GM21367 (cell line): ENCODE measurements around the gene PITX1.

Experiments used
- ATAC-seq: cut with Tn5 transposase; IDR thresholded peaks from one replicate; pipeline ENCODE4 v1.9.1; 2021; ENCODE audit not compliant: unreplicated experiment

Gene PITX1

DNA sequence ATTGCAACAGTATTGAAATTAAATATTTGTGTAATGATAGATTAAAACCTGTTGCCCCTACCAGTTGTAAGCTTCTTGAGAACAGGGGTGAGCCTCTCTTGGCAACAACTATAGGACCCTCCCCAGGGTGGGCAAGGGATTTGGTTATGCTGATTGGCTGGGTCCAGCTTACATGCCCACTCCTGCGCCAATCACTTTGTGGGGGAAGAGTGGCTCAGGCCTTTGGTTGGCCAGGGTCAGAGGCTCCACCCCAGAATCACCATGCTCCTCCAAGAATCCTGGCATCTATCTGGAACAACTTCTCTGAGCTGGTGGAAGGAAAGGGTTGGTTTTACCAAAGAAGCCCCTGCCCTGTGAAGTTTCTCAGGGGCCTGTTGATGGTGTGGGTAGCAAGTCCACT is 8.6 kb upstream of the PITX1 start:
- no peak for ATAC-seq

DNA sequence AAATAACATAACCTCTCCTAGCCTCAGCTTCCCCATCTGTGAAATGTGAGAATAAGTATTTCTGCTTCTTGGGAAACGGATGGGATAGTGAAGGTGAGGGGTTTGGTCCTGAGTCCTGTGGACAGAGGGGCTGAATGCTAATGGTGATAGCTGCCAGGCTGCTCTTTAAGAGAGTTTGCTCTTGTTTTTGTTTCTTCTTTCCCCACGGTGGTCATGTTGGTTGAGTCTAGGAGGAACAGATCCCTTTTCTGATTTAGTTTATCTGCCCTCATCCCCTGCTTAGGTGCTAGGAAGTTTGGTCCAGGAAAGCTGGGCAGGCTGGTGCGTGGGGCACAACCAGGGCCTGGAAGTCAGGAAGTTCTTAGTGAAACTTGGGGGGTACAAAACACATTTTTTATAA is 7.7 kb upstream of the PITX1 start:
- ATAC-seq = no peak

GRCh38 chr5:135041145-135041587 is 7.1 kb upstream of the PITX1 start:
- no peak for ATAC-seq

- ATAC-seq = no peak
These were observed 6.5 kb upstream of the PITX1 start for GRCh38 chr5:135040333-135041144.

DNA sequence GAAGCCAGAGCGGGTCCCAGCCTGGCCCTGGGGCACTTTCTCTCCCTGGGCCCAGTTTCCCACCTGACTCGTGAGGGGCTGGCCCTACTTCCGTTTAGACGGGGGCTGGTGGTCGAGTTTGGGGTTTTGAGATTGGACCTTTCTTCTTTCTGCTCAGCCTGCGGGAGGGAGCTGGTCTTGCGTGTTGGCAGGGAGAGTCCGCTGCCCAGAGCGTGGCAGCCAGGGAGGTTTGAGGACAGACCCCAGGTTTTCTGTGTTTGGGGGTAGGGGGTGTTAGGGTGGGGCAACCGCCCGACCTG is 6.0 kb upstream of the PITX1 start:
- ATAC-seq = no peak

GRCh38 chr5:135039271-135040033 is 5.4 kb upstream of the PITX1 start:
- no peak for ATAC-seq

DNA sequence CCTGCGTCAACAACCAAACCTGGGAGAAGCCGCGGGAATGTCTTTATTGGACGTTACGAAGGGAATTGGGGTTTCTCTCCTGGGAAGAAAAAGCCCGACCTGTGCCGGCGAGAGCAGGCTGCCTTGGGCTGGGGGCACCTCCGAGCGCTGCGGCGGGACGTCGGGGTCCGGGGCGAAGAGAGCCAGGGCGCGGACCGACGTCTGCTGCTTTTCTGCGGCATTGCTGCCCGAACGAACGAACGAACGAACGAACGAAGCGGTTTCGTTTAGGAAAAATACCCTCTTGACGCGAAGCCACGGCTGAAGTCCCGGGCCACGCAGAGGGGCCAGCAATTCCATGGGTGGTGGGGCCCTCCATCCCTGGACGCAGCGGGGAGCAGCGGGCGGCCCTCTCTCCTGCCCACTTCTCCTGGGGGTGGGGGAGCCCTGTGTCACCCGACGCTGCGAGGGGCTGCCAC is 4.8 kb upstream of the PITX1 start:
- no peak for ATAC-seq

DNA sequence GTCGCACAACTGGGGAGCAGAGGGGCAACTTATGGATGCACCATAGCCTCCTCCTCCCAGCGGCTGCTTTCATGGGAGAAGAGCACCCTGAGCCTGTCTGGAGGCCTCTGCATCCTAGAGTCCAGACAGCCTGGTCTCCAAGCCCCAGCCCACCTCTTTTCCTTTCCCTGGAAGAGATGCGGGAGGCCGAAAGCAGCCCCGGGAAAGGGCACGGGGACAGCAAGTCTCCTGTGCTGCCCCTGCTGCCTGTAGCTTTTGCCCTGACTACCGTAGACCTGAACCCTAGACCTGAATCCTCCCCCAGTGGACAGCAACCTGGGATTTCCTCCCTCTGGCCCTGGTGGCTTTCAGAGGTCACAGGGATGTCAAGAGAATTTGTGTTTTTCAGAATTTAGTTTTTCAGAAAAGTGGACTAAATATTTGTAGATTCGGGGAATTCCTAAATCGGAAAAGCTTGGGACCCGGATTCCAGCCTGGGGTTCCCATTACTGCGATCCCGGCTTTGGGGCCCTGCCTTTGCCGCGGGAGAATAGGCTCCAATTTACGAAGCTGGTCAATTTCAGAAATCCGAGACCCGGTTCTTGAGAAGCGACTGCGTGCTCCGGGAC is 4.3 kb upstream of the PITX1 start:
- ATAC-seq = no peak

DNA sequence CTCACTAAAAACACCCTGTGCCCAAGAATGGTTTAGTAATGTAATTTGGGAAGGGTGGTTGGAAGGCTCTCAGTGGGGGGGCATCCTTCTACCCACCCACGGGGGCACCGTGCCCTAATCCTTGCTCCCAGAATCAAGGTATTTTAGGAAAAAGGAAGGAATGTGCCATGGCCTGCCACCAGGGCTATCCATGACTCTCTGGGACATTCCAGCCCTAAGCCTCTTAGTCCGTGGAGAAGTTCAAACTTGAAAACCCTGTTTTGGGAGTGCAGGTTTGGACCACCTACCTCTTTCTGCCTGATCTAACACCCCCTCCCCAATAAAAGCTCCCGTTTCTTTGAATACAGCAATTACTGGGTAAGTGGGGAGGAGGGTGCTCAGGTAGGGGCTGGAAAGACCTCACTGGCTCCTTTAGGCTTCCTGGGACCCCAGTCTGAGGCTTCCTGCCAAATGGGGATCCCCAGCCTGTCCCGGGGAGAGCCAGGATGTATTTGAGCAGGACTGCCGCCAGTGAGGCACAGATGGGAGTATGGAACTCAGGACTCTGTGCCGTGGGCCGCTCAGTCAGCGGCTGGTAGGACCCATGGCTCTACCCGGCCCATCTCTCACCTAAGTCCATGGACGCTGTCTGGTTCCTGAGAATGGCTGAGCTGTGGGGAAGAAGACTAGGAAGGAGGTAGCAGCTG is 3.6 kb upstream of the PITX1 start:
- ATAC-seq = no peak

- no peak for ATAC-seq
These were observed 2.4 kb upstream of the PITX1 start for GRCh38 chr5:135036405-135036804.

GRCh38 chr5:135035678-135036030 is 1.6 kb upstream of the PITX1 start:
- ATAC-seq = no peak

DNA sequence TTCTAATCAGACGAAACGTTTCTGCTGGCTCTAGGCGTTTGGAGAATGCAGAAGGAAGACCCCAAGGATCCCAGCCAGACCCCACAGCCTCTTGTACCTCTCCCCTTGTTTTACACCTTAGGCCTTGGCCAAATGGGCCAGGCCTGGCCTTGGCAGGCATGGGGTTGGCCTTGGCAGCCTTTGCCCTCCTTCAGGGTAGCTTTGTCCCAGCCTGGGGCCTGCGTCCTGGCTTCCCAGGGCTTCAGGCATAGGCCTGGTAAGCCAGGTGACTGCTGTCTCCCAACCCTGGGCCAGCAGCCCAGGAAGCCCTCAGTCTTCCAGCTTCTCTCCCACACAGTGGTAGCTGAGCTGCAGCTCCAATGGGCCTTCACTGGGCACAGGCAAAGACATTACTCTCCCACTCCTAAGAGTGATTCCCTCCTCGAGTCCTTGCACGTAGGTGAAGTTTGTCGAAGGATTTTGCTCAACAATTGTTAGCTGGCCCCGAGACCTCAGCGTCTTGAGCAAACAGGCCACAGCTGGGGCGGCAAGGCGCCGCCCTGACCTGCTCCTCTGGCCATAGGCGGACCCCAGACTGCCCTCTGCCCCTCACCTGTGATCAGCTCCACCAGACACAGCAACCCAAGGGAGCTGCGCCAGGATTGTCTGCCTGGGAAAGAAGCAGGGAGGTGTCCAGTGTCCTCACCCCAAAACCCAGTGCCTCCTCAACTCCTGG is 1.1 kb upstream of the PITX1 start:
- no peak for ATAC-seq

GRCh38 chr5:135034236-135034962 is 371 bp upstream of the PITX1 start:
- no peak for ATAC-seq

- ATAC-seq = no peak
These were observed 798 bp downstream of the PITX1 start for GRCh38 chr5:135032999-135033861.

DNA sequence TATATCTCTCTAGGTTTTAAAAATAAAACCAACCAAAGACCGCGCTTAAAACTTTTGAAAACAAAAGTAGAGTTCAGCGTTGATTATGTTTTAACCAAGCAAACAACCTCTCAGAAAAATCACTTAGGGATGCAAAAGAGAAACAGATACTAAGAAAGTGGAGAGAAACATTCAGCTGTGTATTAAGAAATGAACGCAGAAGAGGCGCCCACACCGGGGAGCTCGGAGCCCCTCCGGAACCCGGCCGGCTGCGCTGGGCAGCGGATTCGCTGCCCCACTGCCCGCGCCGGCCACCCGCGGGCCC is 1.4 kb downstream of the PITX1 start:
- no peak for ATAC-seq

DNA sequence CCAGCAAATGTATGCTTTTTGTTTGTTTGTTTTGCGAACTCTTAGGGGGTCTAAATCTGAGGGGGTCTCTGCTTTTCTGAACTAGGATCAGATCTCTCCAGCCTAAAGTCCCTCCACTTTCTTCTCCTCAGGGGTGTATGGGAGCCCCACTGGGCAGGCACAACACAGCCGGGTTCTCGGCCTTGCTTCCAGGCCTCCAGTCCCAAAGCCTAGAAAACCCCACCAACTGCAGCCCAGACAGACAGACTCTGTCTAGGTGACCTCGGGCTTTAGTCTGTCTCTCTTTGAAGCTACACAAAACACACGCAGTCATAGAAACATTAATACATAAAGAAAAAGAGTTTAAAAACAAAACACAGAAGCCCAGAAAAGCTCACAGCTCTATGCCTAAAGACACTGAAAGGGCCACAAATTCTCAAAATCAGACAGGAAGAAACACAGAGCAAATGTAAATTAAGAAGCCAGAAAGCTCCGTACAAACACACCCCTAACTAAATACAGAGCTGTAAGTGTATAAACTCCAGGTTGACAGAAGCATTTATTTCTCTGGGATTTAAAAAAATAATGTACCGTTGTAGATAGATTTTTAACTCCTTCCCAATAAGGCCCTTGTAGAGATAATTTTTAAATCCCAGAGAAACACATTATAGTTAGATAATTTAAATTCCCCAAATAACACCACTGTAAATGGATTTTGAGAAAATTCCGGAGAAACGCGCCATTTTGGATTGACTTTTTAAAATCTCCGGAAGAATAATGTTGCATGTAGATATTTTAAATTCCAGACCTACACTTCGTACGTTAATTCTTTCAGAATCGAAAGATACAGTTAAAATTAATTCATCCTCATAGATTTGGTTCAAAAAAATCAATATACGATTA is 2.0 kb downstream of the PITX1 start:
- no peak for ATAC-seq

DNA sequence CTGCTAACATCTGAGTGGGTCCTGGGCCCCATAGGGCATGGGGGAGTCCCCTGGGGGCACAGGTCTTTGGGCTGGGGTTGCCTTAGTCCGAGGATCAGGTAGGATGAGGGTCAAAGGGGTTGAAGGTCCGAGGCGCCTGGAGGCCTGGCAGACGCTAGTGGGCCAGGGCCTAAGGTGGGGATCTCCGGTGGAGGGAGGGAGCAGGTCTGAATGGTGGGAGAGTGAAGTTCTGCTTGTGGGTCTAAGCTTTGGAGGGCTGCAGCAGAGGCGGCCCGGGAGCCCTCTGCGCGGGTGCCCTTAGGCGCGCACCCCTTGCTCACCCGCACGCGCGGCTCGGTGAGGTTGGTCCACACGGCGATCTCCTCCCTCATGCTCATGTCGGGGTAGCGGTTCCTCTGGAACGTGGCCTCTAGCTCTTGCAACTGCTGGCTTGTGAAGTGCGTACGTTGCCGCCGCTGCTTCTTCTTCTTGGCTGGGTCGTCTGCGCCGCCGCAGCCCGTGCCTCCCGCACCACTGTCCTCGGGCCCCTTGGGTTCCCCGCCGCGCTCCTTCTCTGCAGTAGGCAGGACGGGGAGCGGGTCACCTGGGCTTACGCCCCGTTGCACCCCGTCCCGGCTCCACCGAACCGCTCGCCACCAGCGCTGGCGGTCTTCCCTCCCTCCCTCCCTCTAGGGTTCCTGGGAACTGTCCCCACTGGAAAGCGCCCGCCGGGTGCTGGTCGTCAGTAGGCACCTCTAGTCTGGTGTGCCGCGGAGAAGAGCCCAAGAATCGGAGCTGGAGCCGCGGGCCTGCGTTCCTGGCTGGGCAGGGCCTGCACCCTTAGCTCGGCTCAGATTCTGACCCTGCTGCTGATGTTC is 2.8 kb downstream of the PITX1 start:
- no peak for ATAC-seq
